ENCODE results near the gene YPEL1. TPM values are rescaled to one million over a fixed set of nuclear protein-coding genes. Genes with fewer than 3 reads are reported as not detected.

The YPEL1 gene
- total and polyA plus RNA-seq, 2 of the 8 experiments (the other 6 are each of a cell fraction or from before 2014, with no cell fraction given): 6.0 to 6.7 TPM

GRCh38 chr22:21714786-21715185 is 20.8 kb downstream of the YPEL1 start:
- peaks cover 0 to 5% (median 3%) of the 10 kb centered on the region in 4 experiments; a peak in 2 of 8 replicates for H3K36me3 ChIP-seq (ENCODE audit: control insufficient read depth in 2 of 4, insufficient read depth in 4 of 4, low read length in 3 of 4)
- no peak overlapping the region for H2AFZ ChIP-seq (ENCODE audit: low read length)
- H2BK20ac ChIP-seq (ENCODE audit: low read length): no peak overlapping the region
- no peak overlapping the region for H2BK5ac ChIP-seq (ENCODE audit: low read depth, low read length)
- no peak overlapping the region for H3K4ac ChIP-seq (replicated peaks; ENCODE audit: insufficient read length, low read depth, low read length)
- H3K27me3 ChIP-seq (replicated peaks in 1 of 4; ENCODE audit: control insufficient read depth in 3 of 4, extremely low read depth in 1 of 4, insufficient read depth in 3 of 4, low read length in 3 of 4): no peaks in the 10 kb centered on the region
- WGBS, 2 experiments (ENCODE audit: extremely low coverage in 1 of 2, insufficient coverage in 1 of 2, insufficient read length in 1 of 2, insufficient replicate concordance in 2 of 2, low coverage in 1 of 2, low lambda C conversion rate in 2 of 2, missing lambda C conversion rate in 1 of 2): 92% methylated on average over 3 of the region's 3 CpGs; no CpG with 5 or more reads in 1 of the 2 experiments
- H3K9me3 ChIP-seq (ENCODE audit: insufficient read depth in 2 of 2, low read depth in 1 of 2, low read length in 1 of 2): no peaks in the 10 kb centered on the region
- no peak overlapping the region for H3K9ac ChIP-seq (replicated peaks in 1 of 4; ENCODE audit: extremely low read depth in 1 of 4, low read depth in 3 of 4, low read length in 3 of 4)
- H3K23me2 ChIP-seq (ENCODE audit: low read depth, low read length): no peaks in the 10 kb centered on the region
- H4K20me1 ChIP-seq (replicated peaks in 1 of 2; ENCODE audit: control insufficient read depth in 1 of 2, insufficient read depth in 2 of 2, low read length in 2 of 2): peaks cover 0 to 8% of the 10 kb centered on the region in 2 experiments
- ChIA-PET POLR2A (ENCODE audit: partially characterized antibody) (no interaction called here), CTCF (ENCODE audit: partially characterized antibody) (interaction anchor here (0.8 to 7.0 kb wide), 5 partner anchors 10 to 69 kb away, joined by 3 to 45 read pairs (median 3); no protein-coding TSS in a partner anchor)
- H4K91ac ChIP-seq (replicated peaks; ENCODE audit: insufficient read length, low read length): no peak overlapping the region
- no peak overlapping the region for H3K14ac ChIP-seq (ENCODE audit: insufficient read length)
- H3K23ac ChIP-seq (ENCODE audit: insufficient read length): no peak overlapping the region
- no peaks in the 10 kb centered on the region for H3K4me1 ChIP-seq (replicated peaks in 1 of 4; ENCODE audit: control insufficient read depth in 3 of 4, insufficient read depth in 4 of 4, low read length in 3 of 4)
- no peak for FAIRE-seq
- H3K4me2 ChIP-seq (ENCODE audit: insufficient read depth in 1 of 2, low read depth in 2 of 2, low read length in 2 of 2): no peak overlapping the region
- no peak for DNase-seq (ENCODE audit: low read depth in 1 of 2, low spot score in 2 of 2)
- no peak overlapping the region for H2BK15ac ChIP-seq (ENCODE audit: low read length)
- no peak overlapping the region for H2AK5ac ChIP-seq (ENCODE audit: low read depth, low read length)
- no peak overlapping the region for H4K8ac ChIP-seq (ENCODE audit: extremely low read depth, insufficient read depth, low read length)
- no peak overlapping the region for H3K56ac ChIP-seq (replicated peaks; ENCODE audit: insufficient read length, low read depth, low read length)
- H3K79me1 ChIP-seq (ENCODE audit: low read depth, low read length): no peaks in the 10 kb centered on the region
- H3K27ac ChIP-seq (ENCODE audit: low read depth, low read length): no peak overlapping the region
- no peak overlapping the region for H3K18ac ChIP-seq (ENCODE audit: extremely low read depth, low read length)
- no peak overlapping the region for H4K5ac ChIP-seq (ENCODE audit: insufficient read length, low read depth, low read length)
- no peak overlapping the region for H2BK12ac ChIP-seq (ENCODE audit: low read depth, low read length)
- no peaks in the 10 kb centered on the region for H3K79me2 ChIP-seq (ENCODE audit: control insufficient read depth in 1 of 2, insufficient read depth in 2 of 2, low read length in 2 of 2)
- H3K4me3 ChIP-seq (ENCODE audit: extremely low read depth in 1 of 4, insufficient read depth in 2 of 4, low read depth in 3 of 4, low read length in 4 of 4): no peak overlapping the region
- H2BK120ac ChIP-seq (replicated peaks; ENCODE audit: low read depth, low read length): no peak overlapping the region
- TF ChIP-seq FOSL1 (IDR thresholded peaks at IDR 0.05; ENCODE audit: insufficient read depth, low read depth, low read length) (no peak), RFX5 (IDR thresholded peaks at IDR 0.05; ENCODE audit: borderline replicate concordance, low read depth, low read length) (no peak), ATF3 (IDR thresholded peaks at IDR 0.05; ENCODE audit: insufficient read depth, low read depth, low read length) (no peak), SP2 (IDR thresholded peaks at IDR 0.05; ENCODE audit: low read length) (no peak), MAFK (IDR thresholded peaks at IDR 0.05; ENCODE audit: low read depth, low read length) (no peak), SP1 (IDR thresholded peaks at IDR 0.05; ENCODE audit: low read depth, low read length) (no peak)

Data from H1 (cell line).